HCT116 (cell line): ENCODE data around the gene HEXD. TPM values are rescaled to one million over a fixed set of nuclear protein-coding genes. Genes with fewer than 3 reads are reported as not detected.

Source experiments
- ATAC-seq: fragments of 200-7000 bp; cut with Tn5 transposase; 2 replicates; pipeline ENCODE4 v1.9.1; 2020; ENCODE audit warnings: mild to moderate bottlenecking, moderate library complexity
- BruUV-seq: library from RNA; stranded (reverse); fragments of 400-500 nt; replicated peaks from 2 replicates; lab custom pipeline; 2021; lab: Mats Ljungman, UMichigan
- CTCF ChIA-PET: fragments of 300-600 bp; sonication (Branson Sonifier 250); formaldehyde crosslinking; loops from one replicate; lab custom pipeline; 2021; ENCODE audit warnings: antibody characterized with exemption; lab: Charles Lee
- POLR2A ChIA-PET: fragments of 300-600, 350-600 bp; sonication (Branson Sonifier 250); formaldehyde crosslinking; loops from one replicate; lab custom pipeline; 2021; ENCODE audit warnings: antibody characterized with exemption; lab: Charles Lee
- RAD21 ChIA-PET, 2 experiments: fragments of 300-600 bp; sonication (Branson Sonifier 250); formaldehyde crosslinking; loops; one replicate each; lab custom pipeline; 2023; ENCODE audit warnings: low total read pairs in 2 of 2; ENCODE audit not compliant: uncharacterized antibody in 2 of 2, unreplicated experiment in 2 of 2, low non-redundant PET in 1 of 2; lab: Charles Lee
- DNase-seq: peaks from one replicate; pipeline ENCODE4 v3.0.0-alpha.2; 2010; ENCODE audit warnings: low read depth, low spot score
- H2AFZ ChIP-seq: fragments of 200-600 bp; shearing (Covaris generic), sonication (generic); 2 replicates; pipeline ENCODE4 v1.6.1; 2017; ENCODE audit warnings: low read depth, mixed run types, mixed read lengths, antibody characterized with exemption, low read length; ENCODE audit not compliant: poor library complexity, severe bottlenecking
- H3K27ac ChIP-seq: 2 replicates; pipeline ENCODE4 v1.5.1; 2012; ENCODE audit warnings: low read depth, low read length
- H3K27me3 ChIP-seq: fragments of 200-600 bp; sonication (generic); 2 replicates; pipeline ENCODE4 v1.6.1; 2016; ENCODE audit warnings: mixed run types, low read length, mixed read lengths; ENCODE audit not compliant: insufficient read depth
- H3K36me3 ChIP-seq, 2 experiments: fragments of 200-500 bp in 1 of 2; fragments of 200-600 bp in 1 of 2; sonication (Bioruptor generic) in 1 of 2; sonication (generic) in 1 of 2; 2 replicates each; pipeline versions ENCODE4 v1.5.1 to v1.6.1; 2014 to 2016; ENCODE audit warnings: low read length in 2 of 2, inconsistent platforms in 1 of 2, mixed read lengths in 1 of 2, mixed run types in 1 of 2; ENCODE audit not compliant: insufficient read depth in 2 of 2, control insufficient read depth in 1 of 2
- H3K4me1 ChIP-seq, 2 experiments: fragments of 200-600 bp in 1 of 2; sonication (generic) in 1 of 2; 2 replicates each; pipeline versions ENCODE4 v1.5.1 to v1.6.1; 2012 to 2017; ENCODE audit warnings: low read length in 2 of 2, inconsistent platforms in 1 of 2, mild to moderate bottlenecking in 1 of 2, mixed read lengths in 1 of 2, mixed run types in 1 of 2, moderate library complexity in 1 of 2; ENCODE audit not compliant: insufficient read depth in 2 of 2, control insufficient read depth in 1 of 2
- H3K4me2 ChIP-seq: fragments of 200-600 bp; sonication (generic); 2 replicates; pipeline ENCODE4 v1.6.1; 2017; ENCODE audit warnings: mixed run types, low read length, mixed read lengths
- H3K4me3 ChIP-seq, 2 experiments: fragments of 200-600 bp in 1 of 2; sonication (generic) in 1 of 2; replicated peaks in 1 of 2; 2 replicates each; pipeline ENCODE4 v1.5.1; 2011 to 2016; ENCODE audit warnings: low read length in 2 of 2, control low read depth in 1 of 2, low read depth in 1 of 2, mild to moderate bottlenecking in 1 of 2, mixed read lengths in 1 of 2, mixed run types in 1 of 2
- H3K79me2 ChIP-seq: fragments of 200-600 bp; sonication (generic); 2 replicates; pipeline ENCODE4 v1.6.1; 2017; ENCODE audit warnings: mild to moderate bottlenecking, mixed run types, low read length, moderate library complexity, mixed read lengths; ENCODE audit not compliant: insufficient read depth
- H3K9ac ChIP-seq: fragments of 200-600 bp; sonication (generic); 2 replicates; pipeline ENCODE4 v1.6.1; 2016; ENCODE audit warnings: low read length, mixed read lengths
- H3K9me2 ChIP-seq: fragments of 200-600 bp; sonication (generic), shearing (Covaris generic); 2 replicates; pipeline ENCODE4 v1.6.1; 2017; ENCODE audit warnings: mixed run types, mild to moderate bottlenecking, moderate library complexity; ENCODE audit not compliant: insufficient read depth
- H3K9me3 ChIP-seq, 2 experiments: fragments of 200-500 bp in 1 of 2; fragments of 200-600 bp in 1 of 2; sonication (Bioruptor generic) in 1 of 2; sonication (generic) in 1 of 2; 2 replicates each; pipeline ENCODE4 v1.6.1; 2014 to 2017; ENCODE audit warnings: low read length in 2 of 2, mixed read lengths in 2 of 2, inconsistent platforms in 1 of 2, low read depth in 1 of 2, mild to moderate bottlenecking in 1 of 2, mixed run types in 1 of 2, moderate library complexity in 1 of 2; ENCODE audit not compliant: control insufficient read depth in 1 of 2, insufficient read depth in 1 of 2
- H4K20me1 ChIP-seq: fragments of 200-600 bp; sonication (generic), shearing (Covaris generic); 2 replicates; pipeline ENCODE4 v1.6.1; 2017; ENCODE audit warnings: mixed run types, mild to moderate bottlenecking, moderate library complexity; ENCODE audit not compliant: insufficient read depth
- EGR1 ChIP-seq: IDR thresholded peaks from 2 replicates; pipeline ENCODE4 v1.6.1; 2012; ENCODE audit warnings: low read depth
- EZH2 ChIP-seq: fragments of 200-600 bp; sonication (generic); IDR thresholded peaks from 2 replicates; pipeline ENCODE4 v1.6.1; 2017; ENCODE audit warnings: antibody characterized with exemption, mixed run types
- EZH2phosphoT487 ChIP-seq: fragments of 200-600 bp; IDR thresholded peaks from 2 replicates; pipeline ENCODE4 v1.6.1; 2018; ENCODE audit warnings: antibody characterized with exemption, borderline replicate concordance
- FOSL1 ChIP-seq: IDR thresholded peaks from 2 replicates; pipeline ENCODE4 v1.6.1; 2012; ENCODE audit warnings: low read depth
- POLR2AphosphoS5 ChIP-seq: IDR thresholded peaks from 2 replicates; pipeline ENCODE4 v1.6.1; 2011; ENCODE audit warnings: mild to moderate bottlenecking, low read depth, low read length, moderate library complexity
- YY1 ChIP-seq: IDR thresholded peaks from 2 replicates; pipeline ENCODE4 v1.6.1; 2011; ENCODE audit warnings: low read length, low read depth, moderate library complexity, mild to moderate bottlenecking; ENCODE audit not compliant: insufficient replicate concordance; ENCODE audit errors: extremely low read depth
- ZBTB33 ChIP-seq: IDR thresholded peaks from 2 replicates; pipeline ENCODE4 v1.6.1; 2011; ENCODE audit warnings: mild to moderate bottlenecking, low read length, moderate library complexity; ENCODE audit not compliant: insufficient replicate concordance; ENCODE audit errors: extremely low read depth
- ZNF274 ChIP-seq: fragments of 200-500 bp; sonication (Bioruptor generic); IDR thresholded peaks from 2 replicates; pipeline ENCODE4 v1.6.1; 2014; ENCODE audit warnings: mild to moderate bottlenecking, low read depth, low read length, inconsistent platforms
- intact Hi-C: fragments of 100-400 bp; cut with micrococcal nuclease; formaldehyde crosslinking; loops from 2 replicates; pipeline ENCODE4 v1.10.0; 2022
- total RNA-seq: library from RNA; stranded (reverse); gene quantifications from one replicate; pipeline ENCODE4 v1.2.1, GENCODE V29; 2021; ENCODE audit not compliant: unreplicated experiment
- TF ChIP-seq, protein P1 (sequence below): IDR thresholded peaks from 2 replicates; pipeline ENCODE4 v1.6.1; 2012; ENCODE audit warnings: low read depth

The HEXD gene
- total RNA-seq, 1 experiment from 2014 or later: 45.2 TPM

- H2AFZ ChIP-seq: no peak overlapping the region
- no peak overlapping the region for H3K4me2 ChIP-seq
- RAD21 ChIA-PET: no interaction called here
- H3K4me3 ChIP-seq: no peak overlapping the region
- no peak overlapping the region for H3K27ac ChIP-seq
- POLR2A ChIA-PET: no interaction called here
- H4K20me1 ChIP-seq: no peaks in the 10 kb centered on the region
- no peak for DNase-seq
- intact Hi-C loops: no loop called here
- no peaks in the 10 kb centered on the region for H3K27me3 ChIP-seq
- peaks cover 14 to 34% of the 10 kb centered on the region in 2 experiments; a peak in 3 of 4 replicates for H3K36me3 ChIP-seq
- H3K4me1 ChIP-seq: peaks cover 8 to 18% of the 10 kb centered on the region in 2 experiments; a peak in 3 of 4 replicates
- TF ChIP-seq ZNF274 (no peak), EZH2phosphoT487 (no peak)
- TF ChIP-seq, all 23 proteins: peak for 0
- CTCF ChIA-PET: no interaction called here
- Histone ChIP-seq H3K79me2 (peaks cover 5% of the 10 kb centered on the region; the same call in 1 of the 2 replicates), H3K9me2 (no peaks in the 10 kb centered on the region), H3K9me3 (no peaks in the 10 kb centered on the region), H3K9ac (no peak overlapping the region)
- ATAC-seq: no peak
- no TSS peak for BruUV-seq
Measured at GRCh38 chr17:82461827-82462524, 43.8 kb downstream of the HEXD start.

- ATAC-seq: no peak
- no peaks in the 10 kb centered on the region for H4K20me1 ChIP-seq
- no peaks in the 10 kb centered on the region for H3K27me3 ChIP-seq
- H3K4me2 ChIP-seq: no peak overlapping the region
- TF ChIP-seq ZBTB33 (no peak), POLR2AphosphoS5 (no peak), FOSL1 (no peak), EGR1 (no peak), YY1 (no peak), EZH2 (no peak)
- TF ChIP-seq, protein P1, sequence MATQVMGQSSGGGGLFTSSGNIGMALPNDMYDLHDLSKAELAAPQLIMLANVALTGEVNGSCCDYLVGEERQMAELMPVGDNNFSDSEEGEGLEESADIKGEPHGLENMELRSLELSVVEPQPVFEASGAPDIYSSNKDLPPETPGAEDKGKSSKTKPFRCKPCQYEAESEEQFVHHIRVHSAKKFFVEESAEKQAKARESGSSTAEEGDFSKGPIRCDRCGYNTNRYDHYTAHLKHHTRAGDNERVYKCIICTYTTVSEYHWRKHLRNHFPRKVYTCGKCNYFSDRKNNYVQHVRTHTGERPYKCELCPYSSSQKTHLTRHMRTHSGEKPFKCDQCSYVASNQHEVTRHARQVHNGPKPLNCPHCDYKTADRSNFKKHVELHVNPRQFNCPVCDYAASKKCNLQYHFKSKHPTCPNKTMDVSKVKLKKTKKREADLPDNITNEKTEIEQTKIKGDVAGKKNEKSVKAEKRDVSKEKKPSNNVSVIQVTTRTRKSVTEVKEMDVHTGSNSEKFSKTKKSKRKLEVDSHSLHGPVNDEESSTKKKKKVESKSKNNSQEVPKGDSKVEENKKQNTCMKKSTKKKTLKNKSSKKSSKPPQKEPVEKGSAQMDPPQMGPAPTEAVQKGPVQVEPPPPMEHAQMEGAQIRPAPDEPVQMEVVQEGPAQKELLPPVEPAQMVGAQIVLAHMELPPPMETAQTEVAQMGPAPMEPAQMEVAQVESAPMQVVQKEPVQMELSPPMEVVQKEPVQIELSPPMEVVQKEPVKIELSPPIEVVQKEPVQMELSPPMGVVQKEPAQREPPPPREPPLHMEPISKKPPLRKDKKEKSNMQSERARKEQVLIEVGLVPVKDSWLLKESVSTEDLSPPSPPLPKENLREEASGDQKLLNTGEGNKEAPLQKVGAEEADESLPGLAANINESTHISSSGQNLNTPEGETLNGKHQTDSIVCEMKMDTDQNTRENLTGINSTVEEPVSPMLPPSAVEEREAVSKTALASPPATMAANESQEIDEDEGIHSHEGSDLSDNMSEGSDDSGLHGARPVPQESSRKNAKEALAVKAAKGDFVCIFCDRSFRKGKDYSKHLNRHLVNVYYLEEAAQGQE: no peak
- TF ChIP-seq, all 23 proteins: peak for 0
- Histone ChIP-seq H2AFZ (no peak overlapping the region), H3K27ac (no peak overlapping the region), H3K9me2 (no peaks in the 10 kb centered on the region), H3K4me3 (no peak overlapping the region), H3K9me3 (no peaks in the 10 kb centered on the region), H3K79me2 (peaks cover 5% of the 10 kb centered on the region; the same call in 1 of the 2 replicates), H3K9ac (no peak overlapping the region), H3K36me3 (peaks cover 14 to 41% of the 10 kb centered on the region in 2 experiments; a peak in 3 of 4 replicates), H3K4me1 (peaks cover 0 to 8% of the 10 kb centered on the region in 2 experiments; a peak in 3 of 4 replicates)
- no peak for DNase-seq
- POLR2A ChIA-PET: no interaction called here
- no TSS peak for BruUV-seq
- intact Hi-C loops: no loop called here
- CTCF ChIA-PET: no interaction called here
- RAD21 ChIA-PET: no interaction called here
Measured at GRCh38 chr17:82463391-82463790, 45.2 kb downstream of the HEXD start.
